Measurements from ENCODE around the gene ENO2. TPM values are rescaled to one million over a fixed set of nuclear protein-coding genes. Genes with fewer than 3 reads are reported as not detected.
A peak's percentile ranks its signal among the peaks of the same experiment; 100 is the strongest.

ENO2 gene
- polyA plus RNA-seq, 1 of the 3 experiments (the other 2 are of a cell fraction) = 50.6 TPM

GRCh38 chr12:6961695-6962284 is 47.4 kb downstream of the ENO2 start:
- H3K79me2 ChIP-seq (ENCODE audit: insufficient read depth) = no peaks in the 10 kb centered on the region
- peak overlapping the region; percentile 86; the same call in 1 of the 2 replicates for H2AFZ ChIP-seq (ENCODE audit: low read depth)
- ChIA-PET CTCF (interaction anchor here (0.6 to 8.0 kb wide), 13 partner anchors 8 to 148 kb away, joined by 3 to 114 read pairs (median 4); partner anchors contain the start of genes C12orf57, ENO2 and RNU7-1), POLR2A (interaction anchor here (1.6 to 6.8 kb wide), 2 partner anchors 16 to 41 kb away, joined by 3 to 62 read pairs; partner anchors contain the start of genes C12orf57 and RNU7-1)
- no peaks in the 10 kb centered on the region for H3K9me2 ChIP-seq
- H4K20me1 ChIP-seq (ENCODE audit: insufficient read depth) = no peaks in the 10 kb centered on the region
- TF ChIP-seq, protein P1, sequence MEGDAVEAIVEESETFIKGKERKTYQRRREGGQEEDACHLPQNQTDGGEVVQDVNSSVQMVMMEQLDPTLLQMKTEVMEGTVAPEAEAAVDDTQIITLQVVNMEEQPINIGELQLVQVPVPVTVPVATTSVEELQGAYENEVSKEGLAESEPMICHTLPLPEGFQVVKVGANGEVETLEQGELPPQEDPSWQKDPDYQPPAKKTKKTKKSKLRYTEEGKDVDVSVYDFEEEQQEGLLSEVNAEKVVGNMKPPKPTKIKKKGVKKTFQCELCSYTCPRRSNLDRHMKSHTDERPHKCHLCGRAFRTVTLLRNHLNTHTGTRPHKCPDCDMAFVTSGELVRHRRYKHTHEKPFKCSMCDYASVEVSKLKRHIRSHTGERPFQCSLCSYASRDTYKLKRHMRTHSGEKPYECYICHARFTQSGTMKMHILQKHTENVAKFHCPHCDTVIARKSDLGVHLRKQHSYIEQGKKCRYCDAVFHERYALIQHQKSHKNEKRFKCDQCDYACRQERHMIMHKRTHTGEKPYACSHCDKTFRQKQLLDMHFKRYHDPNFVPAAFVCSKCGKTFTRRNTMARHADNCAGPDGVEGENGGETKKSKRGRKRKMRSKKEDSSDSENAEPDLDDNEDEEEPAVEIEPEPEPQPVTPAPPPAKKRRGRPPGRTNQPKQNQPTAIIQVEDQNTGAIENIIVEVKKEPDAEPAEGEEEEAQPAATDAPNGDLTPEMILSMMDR (IDR thresholded peaks at IDR 0.05) = peak; percentile 56
- TF ChIP-seq EP300 (IDR thresholded peaks at IDR 0.05; ENCODE audit: borderline replicate concordance in 1 of 2, low read depth in 1 of 2, low read length in 1 of 2) (no peak), SMC3 (IDR thresholded peaks at IDR 0.05; ENCODE audit: low read depth, low read length) (peak; percentile 35), GATA2 (CRISPR knock-in tag; IDR thresholded peaks at IDR 0.05) (no peak)
- H3K4me2 ChIP-seq = no peak overlapping the region
- peak overlapping the region; percentile 13 for H3K9ac ChIP-seq
- peaks cover 4 to 23% of the 10 kb centered on the region in 2 experiments for H3K36me3 ChIP-seq (replicated peaks in 1 of 2; ENCODE audit: control insufficient read depth in 1 of 2, insufficient read depth in 2 of 2, low read length in 1 of 2)
- WGBS (ENCODE audit: low lambda C conversion rate) = 69% methylated on average over 14 of the region's 16 CpGs
- DNase-seq = peak; percentile 78
- H3K27me3 ChIP-seq (ENCODE audit: insufficient read depth) = no peaks in the 10 kb centered on the region
- H3K27ac ChIP-seq (ENCODE audit: low read depth in 2 of 2, low read length in 1 of 2) = no peak overlapping the region; a peak in 1 of 4 replicates
- H3K4me1 ChIP-seq (ENCODE audit: control insufficient read depth in 1 of 2, insufficient read depth in 2 of 2, low read depth in 1 of 2, low read length in 1 of 2) = peaks cover 0 to 8% of the 10 kb centered on the region in 2 experiments; a peak in 2 of 4 replicates
- no peaks in the 10 kb centered on the region for H3K9me3 ChIP-seq
- H3K4me3 ChIP-seq (ENCODE audit: low read depth in 2 of 2, low read length in 1 of 2) = peak overlapping the region in 1 of 2 experiments; percentile 35; a peak in 1 of 4 replicates
- peaks cover 24% of the 10 kb centered on the region for H3F3A ChIP-seq (replicated peaks; ENCODE audit: insufficient read depth)

DNA sequence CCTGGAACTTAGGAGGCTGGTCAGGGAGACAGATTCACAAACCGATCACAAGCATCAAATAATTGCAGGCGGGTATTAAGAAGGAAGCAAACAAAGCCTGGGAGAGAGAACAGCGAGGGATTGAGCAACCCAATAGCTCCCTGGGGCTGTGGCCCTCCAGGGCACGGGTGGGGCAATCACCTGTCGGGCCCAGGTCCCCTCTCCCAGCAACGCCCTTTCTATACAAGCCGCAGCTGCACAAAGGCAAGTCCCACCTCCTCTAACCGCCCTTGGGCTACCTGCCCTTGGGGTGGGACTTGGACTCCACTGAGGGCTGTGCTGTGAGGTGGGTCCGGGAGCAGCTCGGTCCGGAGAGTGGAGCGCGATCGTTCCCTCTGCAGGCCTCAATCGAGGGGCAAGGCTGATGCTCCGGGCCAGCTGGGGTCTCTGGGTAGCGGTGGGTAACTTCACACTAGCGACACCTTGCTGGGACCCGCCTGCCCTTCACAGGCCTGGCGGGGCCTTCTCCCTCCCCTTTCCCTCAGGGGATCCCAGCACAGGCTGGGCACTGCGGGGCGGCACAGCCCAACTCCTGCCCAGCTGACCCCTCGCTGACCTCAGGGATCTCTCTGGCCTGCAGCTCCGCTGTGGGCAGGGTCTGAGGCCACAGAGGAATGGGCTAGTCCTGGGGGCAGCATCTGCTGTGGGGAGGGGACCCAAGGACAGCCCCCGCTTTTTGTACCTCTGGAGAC is 48.1 kb downstream of the ENO2 start:
- H2AFZ ChIP-seq (ENCODE audit: low read depth) = peak overlapping the region; percentile 86; the same call in 1 of the 2 replicates
- TF ChIP-seq MAX (IDR thresholded peaks at IDR 0.05; ENCODE audit: low read depth) = no peak
- no peak for TF ChIP-seq CHD2 (IDR thresholded peaks at IDR 0.05; ENCODE audit: low read length, partially characterized antibody)
- TF ChIP-seq EP300 (IDR thresholded peaks at IDR 0.05; ENCODE audit: borderline replicate concordance in 1 of 2, low read depth in 1 of 2, low read length in 1 of 2) = no peak
- no peak for TF ChIP-seq USF1 (IDR thresholded peaks at IDR 0.05; ENCODE audit: borderline replicate concordance, low read depth)
- TF ChIP-seq, protein P2, sequence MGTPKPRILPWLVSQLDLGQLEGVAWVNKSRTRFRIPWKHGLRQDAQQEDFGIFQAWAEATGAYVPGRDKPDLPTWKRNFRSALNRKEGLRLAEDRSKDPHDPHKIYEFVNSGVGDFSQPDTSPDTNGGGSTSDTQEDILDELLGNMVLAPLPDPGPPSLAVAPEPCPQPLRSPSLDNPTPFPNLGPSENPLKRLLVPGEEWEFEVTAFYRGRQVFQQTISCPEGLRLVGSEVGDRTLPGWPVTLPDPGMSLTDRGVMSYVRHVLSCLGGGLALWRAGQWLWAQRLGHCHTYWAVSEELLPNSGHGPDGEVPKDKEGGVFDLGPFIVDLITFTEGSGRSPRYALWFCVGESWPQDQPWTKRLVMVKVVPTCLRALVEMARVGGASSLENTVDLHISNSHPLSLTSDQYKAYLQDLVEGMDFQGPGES (IDR thresholded peaks at IDR 0.05; ENCODE audit: low read depth, low read length) = no peak
- no peak for TF ChIP-seq JUND (IDR thresholded peaks at IDR 0.05)
- TF ChIP-seq SIN3A (IDR thresholded peaks at IDR 0.05; ENCODE audit: borderline replicate concordance, low read depth, low read length) = no peak
- TF ChIP-seq FOSL2 (IDR thresholded peaks at IDR 0.05; ENCODE audit: borderline replicate concordance, low read depth) = no peak
- no peak for TF ChIP-seq RAD21 (IDR thresholded peaks at IDR 0.05; ENCODE audit: low read length)
- POLR2A ChIA-PET = interaction anchor here (1.6 to 6.8 kb wide), 2 partner anchors 17 to 41 kb away, joined by 3 to 62 read pairs; partner anchors contain the start of genes C12orf57 and RNU7-1

More for the DNA sequence above, 48.1 kb downstream of the ENO2 start:
- peak overlapping the region; percentile 13; the same call in 1 of the 2 replicates for H3K9ac ChIP-seq
- H3K36me3 ChIP-seq (replicated peaks in 1 of 2; ENCODE audit: control insufficient read depth in 1 of 2, insufficient read depth in 2 of 2, low read length in 1 of 2) = peaks cover 10 to 29% of the 10 kb centered on the region in 2 experiments
- peak; percentile 35 for DNase-seq
- no peaks in the 10 kb centered on the region for H3K79me2 ChIP-seq (ENCODE audit: insufficient read depth)
- H3K9me3 ChIP-seq = no peaks in the 10 kb centered on the region
- no peaks in the 10 kb centered on the region for H4K20me1 ChIP-seq (ENCODE audit: insufficient read depth)
- no peak overlapping the region for H3K4me2 ChIP-seq
- CTCF ChIA-PET = interaction anchor here (0.8 to 8.0 kb wide), 12 partner anchors 7 to 491 kb away, joined by 3 to 114 read pairs (median 4); partner anchors contain the start of genes C12orf57, ENO2 and RNU7-1
- no peaks in the 10 kb centered on the region for H3K27me3 ChIP-seq (ENCODE audit: insufficient read depth)
- WGBS (ENCODE audit: low lambda C conversion rate) = 78% methylated on average over 18 of the region's 25 CpGs
- H3K4me3 ChIP-seq (ENCODE audit: low read depth in 2 of 2, low read length in 1 of 2) = no peak overlapping the region
- H3K27ac ChIP-seq (ENCODE audit: low read depth in 2 of 2, low read length in 1 of 2) = no peak overlapping the region; a peak in 1 of 4 replicates
- peaks cover 0 to 8% of the 10 kb centered on the region in 2 experiments; a peak in 2 of 4 replicates for H3K4me1 ChIP-seq (ENCODE audit: control insufficient read depth in 1 of 2, insufficient read depth in 2 of 2, low read depth in 1 of 2, low read length in 1 of 2)
- H3K9me2 ChIP-seq = no peaks in the 10 kb centered on the region
- peaks cover 29% of the 10 kb centered on the region for H3F3A ChIP-seq (replicated peaks; ENCODE audit: insufficient read depth)

Measured in SK-N-SH (cell line).